ENCODE data around the gene TPRG1L.

Gene TPRG1L

GRCh38 chr1:3661631-3662030 lies 36.8 kb downstream of the TPRG1L start:
- no peaks in the 10 kb centered on the region for H3K9me3 ChIP-seq (replicated peaks; ENCODE audit: insufficient read depth, low read length)
- no peak overlapping the region for H2AFZ ChIP-seq (ENCODE audit: low read length)
- H3K4me3 ChIP-seq (ENCODE audit: low read length), result no peak overlapping the region
- no peaks in the 10 kb centered on the region for H3F3A ChIP-seq (ENCODE audit: insufficient read depth, low read length)
- H3K4me1 ChIP-seq (ENCODE audit: low read length), result no peaks in the 10 kb centered on the region
- H3K27ac ChIP-seq (ENCODE audit: low read length), result no peak overlapping the region
- H4K20me1 ChIP-seq (ENCODE audit: insufficient read depth, low read length), result 0 out of 2 replicates have a peak, but pooled peaks cover 6% of the 10 kb centered on the region
- H3K4me2 ChIP-seq (ENCODE audit: low read depth, low read length), result no peak overlapping the region
- no peaks in the 10 kb centered on the region for H3K36me3 ChIP-seq (replicated peaks; ENCODE audit: insufficient read depth, low read length)
- no peak for DNase-seq
- H3K27me3 ChIP-seq (replicated peaks; ENCODE audit: insufficient read depth, low read length), result no peaks in the 10 kb centered on the region
- no peaks in the 10 kb centered on the region for H3K9me2 ChIP-seq (replicated peaks; ENCODE audit: insufficient read depth, low read length)
- TF ChIP-seq CTCF (IDR thresholded peaks at IDR 0.05; ENCODE audit: low read length) (no peak), EZH2phosphoT487 (IDR thresholded peaks at IDR 0.05; ENCODE audit: low read length) (no peak), EZH2 (optimal IDR thresholded peaks at IDR 0.05; ENCODE audit: low read depth, low read length) (no peak)
- H3K79me2 ChIP-seq (ENCODE audit: low read length), result peaks cover 76% of the 10 kb centered on the region
- no peak overlapping the region for H3K9ac ChIP-seq (ENCODE audit: low read length)

GRCh38 chr1:3662080-3662671 lies 37.4 kb downstream of the TPRG1L start:
- no peaks in the 10 kb centered on the region for H3K36me3 ChIP-seq (replicated peaks; ENCODE audit: insufficient read depth, low read length)
- 0 out of 2 replicates have a peak, but pooled peaks cover 6% of the 10 kb centered on the region for H4K20me1 ChIP-seq (ENCODE audit: insufficient read depth, low read length)
- TF ChIP-seq CTCF (IDR thresholded peaks at IDR 0.05; ENCODE audit: low read length), result no peak
- no peak for TF ChIP-seq EZH2 (optimal IDR thresholded peaks at IDR 0.05; ENCODE audit: low read depth, low read length)
- TF ChIP-seq EZH2phosphoT487 (IDR thresholded peaks at IDR 0.05; ENCODE audit: low read length), result no peak
- no peak overlapping the region for H3K4me3 ChIP-seq (ENCODE audit: low read length)
- H3K79me2 ChIP-seq (ENCODE audit: low read length), result peaks cover 74% of the 10 kb centered on the region
- H3K9ac ChIP-seq (ENCODE audit: low read length), result no peak overlapping the region
- H3K4me2 ChIP-seq (ENCODE audit: low read depth, low read length), result no peak overlapping the region
- no peaks in the 10 kb centered on the region for H3K9me3 ChIP-seq (replicated peaks; ENCODE audit: insufficient read depth, low read length)
- H3F3A ChIP-seq (ENCODE audit: insufficient read depth, low read length), result no peaks in the 10 kb centered on the region
- no peak for DNase-seq
- no peaks in the 10 kb centered on the region for H3K9me2 ChIP-seq (replicated peaks; ENCODE audit: insufficient read depth, low read length)
- no peaks in the 10 kb centered on the region for H3K27me3 ChIP-seq (replicated peaks; ENCODE audit: insufficient read depth, low read length)
- no peak overlapping the region for H3K27ac ChIP-seq (ENCODE audit: low read length)
- no peak overlapping the region for H2AFZ ChIP-seq (ENCODE audit: low read length)
- H3K4me1 ChIP-seq (ENCODE audit: low read length), result no peaks in the 10 kb centered on the region

- Histone ChIP-seq H3K27ac (ENCODE audit: low read length) (no peak overlapping the region), H3K36me3 (replicated peaks; ENCODE audit: insufficient read depth, low read length) (no peaks in the 10 kb centered on the region), H3K79me2 (ENCODE audit: low read length) (peaks cover 61% of the 10 kb centered on the region), H3K9me2 (replicated peaks; ENCODE audit: insufficient read depth, low read length) (no peaks in the 10 kb centered on the region), H3K27me3 (replicated peaks; ENCODE audit: insufficient read depth, low read length) (no peaks in the 10 kb centered on the region), H3K4me2 (ENCODE audit: low read depth, low read length) (no peak overlapping the region), H3K9me3 (replicated peaks; ENCODE audit: insufficient read depth, low read length) (no peaks in the 10 kb centered on the region), H3K9ac (ENCODE audit: low read length) (no peak overlapping the region), H3K4me1 (ENCODE audit: low read length) (no peaks in the 10 kb centered on the region), H3F3A (ENCODE audit: insufficient read depth, low read length) (no peaks in the 10 kb centered on the region), H3K4me3 (ENCODE audit: low read length) (no peak overlapping the region), H2AFZ (ENCODE audit: low read length) (no peak overlapping the region), H4K20me1 (ENCODE audit: insufficient read depth, low read length) (0 out of 2 replicates have a peak, but pooled peaks cover 6% of the 10 kb centered on the region)
- DNase-seq, result no peak
- no peak for TF ChIP-seq EZH2phosphoT487 (IDR thresholded peaks at IDR 0.05; ENCODE audit: low read length)
- TF ChIP-seq EZH2 (optimal IDR thresholded peaks at IDR 0.05; ENCODE audit: low read depth, low read length), result no peak
- TF ChIP-seq CTCF (IDR thresholded peaks at IDR 0.05; ENCODE audit: low read length), result no peak
These were observed 39.3 kb downstream of the TPRG1L start for GRCh38 chr1:3663999-3664699.

Data from MM.1S (cell line).